Effector CD8-positive, alpha-beta T cell (primary cell): ENCODE data around the gene IFNL3.
"Not testable (repeated sequence)": the region's sequence is repeated elsewhere in the genome, so short reads cannot be mapped to it uniquely, and the experiment has no call there.

Experiments used
- DNase-seq: peaks from one replicate; lab custom pipeline; 2025; lab: John Stamatoyannopoulos, UW

The IFNL3 gene

DNA sequence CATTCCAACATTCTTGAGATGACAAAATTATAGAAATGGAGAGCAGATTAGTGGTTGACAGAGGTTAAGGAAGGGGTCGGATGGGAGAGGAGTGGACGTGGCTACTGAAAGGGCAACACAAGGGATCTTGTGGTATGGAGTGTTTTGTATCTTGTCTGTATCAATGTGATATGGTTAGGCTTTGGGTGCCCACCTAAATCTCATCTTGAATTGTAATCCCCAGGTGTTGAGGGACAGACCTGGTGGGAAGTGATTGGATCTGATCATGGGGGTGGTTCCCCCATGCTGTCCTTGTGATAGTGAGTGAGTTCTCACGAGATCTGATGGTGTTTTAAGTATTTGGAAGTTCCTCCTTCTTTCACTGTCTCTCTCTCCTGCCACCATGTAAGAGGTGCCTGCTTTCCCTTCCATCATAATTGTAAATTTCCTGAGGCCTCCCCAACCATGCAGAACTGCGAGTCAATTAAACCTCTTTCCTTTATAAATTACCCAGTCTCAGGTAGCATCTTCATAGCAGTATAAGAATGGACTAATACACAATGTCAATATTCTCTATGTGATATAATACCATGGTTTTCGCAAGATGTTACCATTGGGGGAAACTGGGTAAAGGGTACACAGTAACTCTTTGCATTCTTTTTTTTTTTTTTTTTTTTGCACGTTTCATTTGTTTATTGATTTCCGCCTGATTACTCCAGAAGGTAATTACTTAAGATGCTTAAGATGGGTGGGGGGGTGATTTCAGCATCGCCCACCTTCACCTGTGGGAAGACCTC, 8.8 kb upstream of the IFNL3 start:
- no peak for DNase-seq

- DNase-seq, result no peak
These were observed 7.7 kb upstream of the IFNL3 start for GRCh38 chr19:39252458-39252857.

GRCh38 chr19:39251846-39252245, 7.0 kb upstream of the IFNL3 start:
- no peak for DNase-seq

DNA sequence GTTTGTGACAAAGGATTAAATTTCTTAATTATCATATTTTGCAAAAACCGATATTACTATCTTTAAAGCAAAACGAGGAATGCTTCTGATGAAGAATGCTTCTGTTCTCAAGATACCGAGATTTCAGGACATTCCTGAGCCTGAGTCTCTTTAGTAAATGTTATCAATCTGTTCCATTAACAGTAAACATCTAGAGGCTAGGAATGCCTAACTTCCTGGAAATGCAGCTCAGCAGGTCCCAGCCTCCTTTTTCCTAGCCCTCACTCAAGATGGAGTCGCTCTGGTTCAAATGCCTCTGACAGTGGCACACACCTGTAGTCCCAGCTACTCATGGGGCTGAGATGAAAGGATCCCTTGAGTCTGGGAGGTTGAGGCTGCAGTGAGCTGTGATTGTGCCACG, 6.3 kb upstream of the IFNL3 start:
- no peak for DNase-seq

DNA sequence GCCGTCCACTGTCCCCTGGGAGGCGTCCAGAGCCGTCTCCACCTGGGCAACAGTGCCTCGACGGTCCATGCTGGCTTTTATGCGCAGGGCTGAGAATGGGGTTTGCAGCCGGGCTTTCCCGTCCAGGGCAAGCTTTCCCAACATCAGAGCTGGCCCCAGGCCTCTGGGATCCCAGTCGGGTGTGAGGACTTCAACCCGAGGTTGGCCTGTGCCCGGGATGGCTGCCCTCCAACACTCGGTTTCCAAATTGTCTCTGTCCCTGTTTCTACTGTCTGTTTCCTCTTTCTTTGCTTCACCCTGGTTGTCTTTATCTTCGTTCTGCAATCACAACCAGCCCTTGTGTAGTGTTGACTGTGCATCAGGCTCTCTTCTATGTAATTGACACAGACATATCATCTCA, 4.0 kb upstream of the IFNL3 start, which contains the start of gene IFNL4:
Gene IFNL4 (minus strand): TSS at position 51 of the 400 bp plus-strand sequence.
- DNase-seq, result no peak

- no peak for DNase-seq
These were observed 3.2 kb upstream of the IFNL3 start for GRCh38 chr19:39247701-39248664.

- no peak for DNase-seq
These were observed 2.3 kb upstream of the IFNL3 start for GRCh38 chr19:39246951-39247669.

GRCh38 chr19:39245166-39245565, 360 bp upstream of the IFNL3 start:
- not testable (repeated sequence) for DNase-seq

GRCh38 chr19:39243741-39244140, 1.1 kb downstream of the IFNL3 start:
- DNase-seq, result not testable (repeated sequence)

DNA sequence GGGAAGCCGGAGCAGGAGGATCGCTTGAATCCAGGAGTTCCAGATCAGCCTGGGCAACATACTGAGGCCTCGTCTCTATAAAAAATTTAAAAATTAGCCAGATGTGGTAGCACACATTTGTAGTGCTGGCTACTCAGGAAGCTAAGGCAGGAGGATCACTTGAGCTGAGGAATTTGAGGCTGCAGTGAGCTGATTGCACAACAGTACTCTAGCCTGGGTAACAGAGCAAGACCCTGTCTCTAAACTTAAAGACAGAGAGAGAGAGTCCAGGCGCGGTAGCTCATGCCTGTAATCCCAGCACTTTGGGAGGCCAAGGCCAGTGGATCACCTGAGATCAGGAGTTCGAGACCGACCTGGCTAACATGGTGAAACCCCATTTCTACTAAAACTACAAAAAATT, 4.4 kb downstream of the IFNL3 start:
- DNase-seq, result no peak

DNA sequence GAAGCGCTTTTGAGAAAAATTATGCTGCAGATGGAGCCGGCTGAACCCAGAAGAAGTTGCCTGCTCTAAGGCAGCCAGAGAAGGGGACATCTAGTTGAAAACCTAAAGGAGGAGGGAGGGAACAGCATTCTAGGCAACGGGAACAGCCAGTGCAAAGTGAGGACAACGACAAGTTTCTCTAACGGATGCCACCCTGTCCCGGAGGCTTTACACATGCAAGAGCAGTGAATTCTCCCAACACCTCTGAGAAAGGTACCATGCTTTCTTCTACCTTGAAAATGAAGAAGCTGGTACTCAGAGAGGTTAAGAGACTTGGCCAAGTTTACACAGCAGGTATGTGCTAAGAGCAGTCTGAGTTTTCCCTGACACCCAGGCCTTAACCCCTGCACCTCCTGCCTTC, 5.9 kb downstream of the IFNL3 start:
- DNase-seq, result no peak

DNA sequence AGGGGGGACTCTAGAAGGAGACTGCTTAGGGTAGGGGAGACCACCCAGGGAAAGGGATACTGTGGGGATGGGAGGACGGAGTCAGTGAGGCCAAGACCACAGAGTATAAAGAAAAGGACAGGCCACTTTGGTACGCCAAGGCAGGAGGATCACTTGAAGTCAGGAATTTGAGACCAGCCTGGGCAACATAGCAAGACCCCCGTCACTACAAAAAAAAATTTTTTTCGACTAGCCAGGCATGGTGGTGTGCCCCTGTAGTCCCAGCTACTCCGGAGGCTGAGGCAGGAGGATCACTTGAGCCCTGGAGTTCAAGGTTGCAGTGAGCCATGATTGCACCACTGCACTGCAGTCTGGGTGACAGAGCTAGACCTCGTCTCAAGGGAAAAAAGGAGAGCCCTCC, 6.6 kb downstream of the IFNL3 start:
- DNase-seq, result no peak

- DNase-seq, result peak; percentile 13
These were observed 7.3 kb downstream of the IFNL3 start for GRCh38 chr19:39237200-39238184.

DNA sequence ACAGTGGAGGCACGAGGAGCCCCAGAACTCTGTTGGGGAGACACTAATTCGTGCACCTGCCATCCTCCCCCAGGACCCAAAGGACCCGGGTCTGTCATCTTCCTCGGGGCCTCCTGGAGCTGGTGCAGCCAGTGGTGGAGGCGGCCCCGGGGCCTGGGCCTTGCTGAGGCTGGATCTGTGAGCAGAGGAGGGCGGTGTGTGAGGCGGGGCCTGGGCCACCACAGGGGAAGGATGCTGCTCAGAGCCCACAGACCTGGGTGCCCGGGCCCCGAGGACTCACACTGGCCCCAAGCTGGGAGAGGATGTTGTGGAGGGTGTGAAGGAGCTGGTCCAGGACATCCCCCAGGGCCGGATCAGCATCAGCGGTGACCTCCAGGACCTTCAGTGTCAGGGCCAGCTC, 8.3 kb downstream of the IFNL3 start:
- DNase-seq, result no peak

- no peak for DNase-seq
These were observed 12.1 kb downstream of the IFNL3 start for GRCh38 chr19:39232708-39233107.

- DNase-seq, result no peak
These were observed 14.6 kb downstream of the IFNL3 start for GRCh38 chr19:39230096-39230764.

- no peak for DNase-seq
These were observed 19.9 kb downstream of the IFNL3 start for GRCh38 chr19:39224910-39225309.

GRCh38 chr19:39223703-39224279, 21.0 kb downstream of the IFNL3 start:
- DNase-seq, result no peak

- DNase-seq, result not testable (repeated sequence)
These were observed 25.7 kb downstream of the IFNL3 start for GRCh38 chr19:39219108-39219507.
